RPMI8226 (cell line): ENCODE data around the gene EDEM3.

ENCODE experiments used
- DNase-seq: peaks from one replicate; pipeline ENCODE4 v3.0.0-alpha.2; 2015

Gene EDEM3

DNA sequence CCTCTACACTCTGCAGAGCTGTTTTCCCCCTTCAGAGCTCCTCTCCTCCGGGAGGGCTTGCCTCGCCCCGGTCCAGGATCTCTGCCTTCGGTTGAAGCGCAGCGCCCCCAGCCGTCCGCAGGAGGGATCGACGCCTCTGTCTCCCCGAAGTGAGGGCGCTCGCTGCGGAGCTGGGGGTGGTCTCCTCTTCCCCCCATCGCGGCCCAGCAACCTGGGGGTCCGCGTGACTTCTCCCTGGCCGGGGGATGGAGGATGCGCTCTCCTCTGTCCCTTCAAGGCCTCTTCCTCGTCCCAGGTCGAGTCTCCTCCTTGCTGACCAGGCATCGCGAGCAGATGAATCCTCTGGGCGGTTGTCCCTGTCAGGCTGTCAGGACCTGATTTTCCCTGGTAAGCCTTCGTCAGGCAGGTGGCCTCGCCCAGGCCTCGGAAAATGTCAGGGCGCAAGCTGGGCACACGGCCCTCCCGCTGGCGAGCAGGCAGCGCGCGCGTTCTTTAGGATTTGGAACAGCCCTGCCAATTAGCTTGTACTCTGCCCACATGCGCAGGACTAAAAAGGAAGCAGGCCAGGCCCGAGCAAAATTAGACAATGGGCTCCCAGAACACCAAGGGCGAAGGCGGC, 90.5 kb downstream of the EDEM3 start:
- DNase-seq = peak; percentile 70

GRCh38 chr1:184661801-184662200, 92.9 kb downstream of the EDEM3 start:
- no peak for DNase-seq

GRCh38 chr1:184660462-184661191, 94.0 kb downstream of the EDEM3 start:
- DNase-seq = no peak

GRCh38 chr1:184658055-184658454, 96.6 kb downstream of the EDEM3 start:
- no peak for DNase-seq

- no peak for DNase-seq
These were observed 98.4 kb downstream of the EDEM3 start for GRCh38 chr1:184656221-184656620.

DNA sequence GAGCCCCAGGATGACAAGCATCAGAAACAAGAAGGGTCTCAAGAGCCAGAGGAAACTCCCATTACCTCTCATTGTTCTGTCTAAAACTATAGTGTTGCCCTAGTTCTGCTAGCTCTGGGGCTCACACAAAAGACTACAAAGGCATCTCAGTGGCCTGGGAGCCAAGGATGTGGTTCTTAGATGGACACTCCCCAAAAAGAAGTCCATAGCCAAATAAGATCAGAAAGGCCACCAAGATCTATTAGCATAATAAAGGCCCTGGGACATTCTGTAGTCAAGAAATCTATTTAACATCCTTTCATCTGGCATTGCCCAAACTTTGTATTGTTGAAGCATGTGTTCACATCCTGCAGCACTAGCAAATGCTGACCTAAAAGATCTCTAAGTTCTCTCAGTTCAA, 99.5 kb downstream of the EDEM3 start:
- no peak for DNase-seq

DNA sequence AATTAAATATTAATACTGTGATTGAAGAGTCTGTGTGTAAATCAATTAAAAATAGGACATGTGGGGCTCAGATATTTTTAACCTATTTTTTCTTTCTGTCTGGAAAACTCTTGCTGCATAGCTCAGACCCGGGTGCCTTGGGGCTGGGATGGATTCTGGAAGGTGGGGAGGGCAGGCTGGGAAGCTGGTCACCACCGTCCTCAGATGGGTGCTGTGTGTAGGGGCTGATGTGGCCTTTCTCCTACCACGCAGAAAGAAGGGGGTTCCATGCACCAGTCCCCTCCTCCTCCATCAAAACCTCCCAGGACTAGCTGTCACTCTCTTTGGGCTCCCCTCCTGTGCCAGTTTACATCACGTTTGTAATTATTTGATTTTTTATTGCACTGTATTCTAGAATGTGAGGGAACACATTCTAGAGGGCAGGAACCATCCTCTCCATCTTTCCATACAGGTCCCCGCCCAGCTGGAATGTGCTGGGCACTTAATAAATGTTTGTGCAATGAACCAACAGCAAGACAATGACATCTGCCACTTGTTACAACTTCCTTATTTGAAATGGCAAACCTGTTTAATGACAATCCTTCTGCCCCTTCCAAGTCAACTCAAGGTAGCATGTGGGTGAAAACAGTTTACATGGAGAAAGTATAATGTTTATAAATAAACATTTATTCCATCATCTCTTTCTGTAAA, 104.3 kb downstream of the EDEM3 start:
- no peak for DNase-seq

DNA sequence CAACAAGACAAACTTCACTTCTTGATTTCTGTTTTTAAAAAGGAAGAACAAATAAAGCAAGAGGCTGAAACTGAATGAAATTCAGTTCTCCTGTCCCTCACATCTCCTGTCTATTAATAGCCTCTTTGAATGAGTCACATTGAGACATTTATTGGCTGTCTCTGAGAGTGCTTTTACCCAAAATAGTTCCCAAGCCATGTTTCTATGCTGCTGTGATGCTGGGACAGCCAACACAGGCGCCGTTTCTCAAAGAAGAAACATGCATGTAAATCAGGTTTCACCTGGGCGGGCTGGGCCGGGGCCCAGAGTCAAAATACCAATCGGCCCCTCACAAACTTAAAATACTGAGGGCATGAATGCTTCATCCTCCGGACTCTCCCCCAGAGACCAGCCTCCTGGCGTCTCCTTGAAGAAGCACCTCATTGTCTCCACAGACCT, 105.2 kb downstream of the EDEM3 start:
- peak; percentile 62 for DNase-seq

GRCh38 chr1:184648856-184649201, 105.8 kb downstream of the EDEM3 start:
- peak; percentile 34 for DNase-seq

GRCh38 chr1:184648160-184648855, 106.3 kb downstream of the EDEM3 start:
- peak; percentile 77 for DNase-seq

DNA sequence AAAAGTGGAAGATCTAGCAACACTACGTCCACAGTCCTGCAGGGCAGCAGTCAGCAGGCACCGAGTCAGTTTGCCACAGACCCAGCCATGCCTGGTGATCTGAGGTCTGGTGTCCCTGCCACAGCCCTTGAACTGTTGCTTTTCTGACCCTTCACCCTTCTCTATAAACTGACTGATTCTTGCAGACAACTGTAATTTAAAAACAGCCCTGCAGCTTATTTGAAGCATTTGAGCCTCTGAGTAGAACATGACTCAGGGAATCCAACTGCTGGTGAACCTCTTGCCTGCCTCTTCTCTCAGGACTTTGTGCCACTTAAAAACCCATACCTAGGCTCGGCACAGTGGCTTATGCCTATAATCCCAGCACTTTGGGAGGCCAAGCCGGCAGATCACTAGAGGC, 107.2 kb downstream of the EDEM3 start:
- DNase-seq = no peak

- DNase-seq = no peak
These were observed 107.8 kb downstream of the EDEM3 start for GRCh38 chr1:184646824-184647223.

GRCh38 chr1:184646178-184646701, 108.4 kb downstream of the EDEM3 start:
- no peak for DNase-seq

DNA sequence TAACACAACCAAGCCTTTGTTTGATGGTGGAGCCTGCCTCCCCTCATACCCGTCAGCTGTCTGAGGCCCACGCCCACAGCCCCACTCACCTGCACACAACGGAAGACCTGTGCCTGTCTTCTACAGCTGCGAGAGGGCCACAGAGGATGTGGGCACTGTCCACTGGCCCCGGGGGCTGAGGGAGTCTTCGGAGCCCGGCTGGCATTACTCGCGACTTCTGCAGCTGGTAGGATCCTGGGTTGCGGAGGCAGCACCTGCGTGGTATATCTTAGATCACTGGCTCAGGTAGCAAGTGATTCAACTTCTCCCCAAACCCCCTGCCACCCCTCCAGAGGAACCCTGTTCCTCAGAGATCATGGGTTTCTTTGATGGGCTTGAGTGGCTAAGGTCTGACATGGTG, 109.9 kb downstream of the EDEM3 start:
- no peak for DNase-seq

- DNase-seq = no peak
These were observed 111.0 kb downstream of the EDEM3 start for GRCh38 chr1:184643661-184644060.

DNA sequence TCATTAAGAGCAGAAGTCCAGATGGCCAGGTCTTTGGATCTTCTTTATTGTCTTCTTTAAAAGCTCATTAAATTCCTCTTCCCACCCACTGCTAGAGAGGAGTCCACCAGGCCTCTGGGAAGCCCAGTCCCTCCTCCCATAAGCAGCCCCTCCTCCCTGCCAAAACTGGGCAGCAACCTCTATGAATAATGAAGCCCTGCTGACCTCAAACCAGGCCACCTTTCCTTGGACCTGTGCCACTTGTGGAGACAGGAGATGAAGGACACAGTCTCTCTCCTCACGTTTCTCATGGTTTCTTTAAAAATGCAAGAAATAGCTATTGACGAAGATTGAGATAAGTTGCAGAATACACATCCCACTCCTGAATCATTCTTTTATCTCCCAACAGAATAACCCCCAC, 112.8 kb downstream of the EDEM3 start:
- no peak for DNase-seq

DNA sequence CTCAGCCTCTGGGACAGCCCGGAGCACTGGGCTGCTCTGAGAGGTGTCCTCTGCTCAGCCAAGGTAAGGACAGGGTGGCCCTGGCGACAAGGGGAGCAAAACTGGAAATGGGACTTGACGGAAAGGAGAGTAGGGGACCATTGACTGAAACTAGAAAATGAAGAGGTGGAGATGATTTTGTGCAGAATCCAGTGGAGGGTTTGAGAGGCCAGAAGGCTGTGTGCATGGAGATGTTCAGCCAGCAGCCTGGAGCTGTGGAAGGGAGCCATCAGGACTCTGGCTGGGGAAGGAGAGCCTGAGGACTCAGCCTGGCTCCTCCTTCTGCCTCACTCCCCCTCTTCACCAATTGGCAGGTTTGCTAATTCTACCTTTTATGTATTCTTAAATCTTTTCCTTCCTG, 114.2 kb downstream of the EDEM3 start:
- no peak for DNase-seq
